ENCODE measurements around the gene IGSF11.

GRCh38 chr3:118990823-118991560, 43.7 kb downstream of the IGSF11 start:
- no peak for TF ChIP-seq CTCF (IDR thresholded peaks at IDR 0.05)
- TF ChIP-seq POLR2A (IDR thresholded peaks at IDR 0.05), result no peak
